ENCODE measurements around the gene SNPH. TPM values are rescaled to one million over a fixed set of nuclear protein-coding genes. Genes with fewer than 3 reads are reported as not detected.

Gene SNPH
- 6.2 and 6.3 TPM in 2 replicates for total RNA-seq

DNA sequence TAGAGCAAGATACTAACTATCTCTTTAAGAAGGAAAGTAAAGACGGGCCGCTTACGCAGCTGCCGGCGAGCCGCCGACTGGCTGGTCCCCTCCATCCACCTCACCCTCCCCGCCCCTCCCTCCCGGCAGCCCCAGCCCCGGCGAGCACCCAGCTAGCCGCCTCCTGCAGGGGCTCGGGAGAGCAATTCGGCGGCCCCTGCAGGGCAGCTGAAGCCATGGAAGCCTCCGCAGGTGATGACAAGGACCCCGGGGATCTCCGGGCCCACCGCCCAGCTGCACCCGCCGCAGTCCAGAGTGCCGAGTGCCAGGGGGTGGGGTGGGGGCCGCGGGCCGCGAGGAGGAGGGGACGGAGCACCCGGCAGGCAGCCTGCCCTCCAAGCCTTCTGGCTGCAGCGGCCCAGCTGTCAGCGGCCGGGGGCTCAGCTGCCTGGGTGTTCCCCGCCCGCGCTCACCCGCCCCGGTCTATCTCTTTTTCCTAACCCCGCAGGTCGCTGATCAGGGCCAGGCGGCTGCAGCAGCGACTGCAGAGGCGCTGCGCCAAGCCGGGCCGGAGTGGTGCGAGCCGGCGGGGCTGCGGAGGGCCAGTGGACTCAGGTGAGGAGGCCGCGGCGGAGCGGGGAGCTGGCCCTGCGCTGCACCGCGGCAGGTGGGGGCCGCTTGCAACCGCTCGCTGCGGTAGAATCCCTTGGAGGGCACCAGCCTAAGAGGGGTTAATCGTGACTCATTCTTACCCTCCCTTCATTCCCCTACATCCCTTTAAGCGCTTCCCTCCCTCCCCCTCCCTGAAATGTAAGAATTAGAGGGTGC lies at the start of gene SNPH:
Gene SNPH, plus strand, starts transcription at position 128 of the 807 bp plus-strand sequence. CDS start 29,946 bp downstream, outside the sequence.

DNA sequence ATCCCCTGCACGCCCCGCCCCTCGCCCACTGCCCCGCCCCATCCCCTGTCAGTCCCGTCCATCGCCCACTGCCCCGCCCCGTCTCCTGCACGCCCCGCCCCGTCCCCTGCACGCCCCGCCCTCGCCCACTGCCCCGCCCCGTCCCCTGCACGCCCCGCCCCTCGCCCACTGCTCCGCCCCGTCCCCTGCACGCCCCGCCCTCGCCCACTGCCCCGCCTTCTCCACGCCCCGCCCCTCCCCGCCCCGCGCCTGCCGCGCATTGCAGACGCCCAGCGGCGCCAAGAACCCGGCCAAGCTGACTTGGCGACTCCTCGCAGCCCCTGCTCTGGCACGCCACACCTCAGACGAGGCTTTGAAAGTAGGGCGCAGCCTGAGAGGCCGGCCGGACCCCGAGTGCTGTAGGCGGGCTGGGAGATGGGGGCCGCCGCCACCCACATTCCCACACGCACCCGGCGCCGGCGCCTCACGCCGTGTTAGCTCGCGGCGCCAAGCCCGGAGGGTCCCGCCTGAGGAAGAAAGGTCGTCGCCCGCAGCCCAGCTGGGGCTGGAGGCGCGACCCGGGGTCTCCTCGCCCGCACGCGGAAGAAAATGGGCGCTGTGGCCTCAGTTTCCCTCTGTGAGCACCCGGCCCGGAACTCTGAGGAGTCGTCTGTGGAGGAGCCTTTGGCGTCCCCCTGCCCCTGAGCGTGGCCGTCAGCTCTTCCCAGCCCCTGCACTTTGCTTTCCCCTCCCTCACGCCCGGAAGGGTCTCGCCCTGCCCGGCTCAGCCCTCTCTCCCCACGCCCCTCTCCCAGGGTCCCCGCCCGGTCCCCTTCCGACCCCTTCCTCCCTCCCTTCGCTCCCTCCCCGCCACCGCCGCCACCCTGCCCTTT lies 40.1 kb upstream of the SNPH start, which contains the start of gene RAD21L1:
Gene RAD21L1, plus strand, starts transcription at position 262 of the 872 bp plus-strand sequence. CDS start 2,410 bp downstream, outside the sequence.

DNA sequence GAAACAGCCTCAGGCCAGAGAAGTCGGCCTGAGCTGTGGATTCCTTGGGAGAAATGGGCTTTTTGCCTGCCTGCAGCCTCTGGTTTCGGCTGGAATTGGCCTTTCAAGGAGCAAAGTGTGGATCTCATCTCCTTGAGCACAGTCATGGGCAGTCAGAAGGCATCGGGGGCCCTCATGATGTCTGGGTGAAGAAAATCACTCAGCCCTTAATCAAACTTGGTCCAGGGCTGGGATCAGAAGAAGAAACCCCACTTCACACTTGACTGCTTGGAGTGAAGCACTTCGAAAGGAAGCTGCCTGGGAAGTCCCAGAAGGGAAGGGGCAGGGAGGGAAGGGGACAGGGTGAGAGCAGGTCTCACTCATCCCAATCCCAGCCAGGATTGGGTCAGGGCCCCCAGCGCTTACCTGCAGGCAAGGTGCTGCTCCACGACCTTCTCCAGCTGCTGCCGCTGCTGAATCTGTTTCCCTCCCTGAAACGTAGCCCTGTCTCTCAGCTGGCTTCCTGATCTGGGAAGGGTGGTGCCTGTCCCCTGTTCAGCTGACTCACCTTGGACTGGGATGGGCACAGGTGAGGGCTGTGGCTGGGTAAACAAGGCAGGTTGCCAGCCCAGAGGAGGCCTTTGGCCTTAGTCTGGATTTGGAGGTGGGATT lies 62.7 kb downstream of the SNPH start, which contains the start of gene SDCBP2:
Gene SDCBP2, minus strand, starts transcription at position 460 of the 651 bp plus-strand sequence. CDS start 8,723 bp downstream, outside the sequence.

Other genes with a start within 250 kb of the SNPH start
- gene PSMF1, start 147.7 kb upstream of the SNPH start, total RNA-seq, result 20.5 and 28.0 TPM in 2 replicates
- not detected in 2 replicates for gene TMEM74B, start 81.3 kb upstream of the SNPH start, total RNA-seq
- gene C20orf202, start 62.8 kb upstream of the SNPH start, total RNA-seq, result not detected in 2 replicates
- 0.13 TPM in 1 of 2 replicates, not detected in the other for gene RAD21L1, start 40.2 kb upstream of the SNPH start, total RNA-seq
- 2.1 and 3.3 TPM in 2 replicates for gene SDCBP2, start 62.8 kb downstream of the SNPH start, total RNA-seq
- gene FKBP1A, start 126.8 kb downstream of the SNPH start, total RNA-seq, result 143 and 176 TPM in 2 replicates
- gene NSFL1C, start 200.6 kb downstream of the SNPH start, total RNA-seq, result 21.0 and 26.2 TPM in 2 replicates
- 0.06 and 0.13 TPM in 2 replicates for gene SIRPB2, start 225.1 kb downstream of the SNPH start, total RNA-seq

All from aortic smooth muscle cell (primary cell).